Colonic mucosa (tissue), 4 donors: ENCODE results near the gene TEKT2. TPM values are rescaled to one million over a fixed set of nuclear protein-coding genes. Genes with fewer than 3 reads are reported as not detected.

Experiments used
- DNase-seq: peaks from one replicate; pipeline ENCODE4 v3.0.0-alpha.2; 2020
- H3K27ac ChIP-seq: fragments of 200-600 bp; one replicate; pipeline ENCODE4 v1.8.0; 2021
- H3K27me3 ChIP-seq: fragments of 200-600 bp; one replicate; pipeline ENCODE4 v1.8.0; 2021
- H3K36me3 ChIP-seq: fragments of 200-600 bp; one replicate; pipeline ENCODE4 v1.8.0; 2021
- H3K4me1 ChIP-seq: fragments of 200-600 bp; one replicate; pipeline ENCODE4 v1.8.0; 2021; ENCODE audit warnings: mild to moderate bottlenecking
- H3K4me3 ChIP-seq: fragments of 200-600 bp; one replicate; pipeline ENCODE4 v1.8.0; 2021
- H3K9ac ChIP-seq, 2 donors: one replicate each; pipeline ENCODE4 v1.7.0; 2013; ENCODE audit warnings: control low read depth in 2 of 2, low read depth in 2 of 2, low read length in 2 of 2
- H3K9me3 ChIP-seq: fragments of 200-600 bp; one replicate; pipeline ENCODE4 v1.8.0; 2021
- CTCF ChIP-seq: fragments of 200-600 bp; IDR thresholded peaks from one replicate; pipeline ENCODE4 v1.8.0; 2022; ENCODE audit warnings: antibody characterized with exemption, mild to moderate bottlenecking
- intact Hi-C: fragments of 100-400 bp; cut with DNase I; formaldehyde crosslinking; loops from one replicate; pipeline ENCODE4 v1.14.1; 2022
- total RNA-seq, 2 donors: library from RNA; stranded (reverse); fragmentation: NEBNext Ultra II Directional in 1 of 2; extraction: Animal tissue kit (Norgen Biotek cat#: 25700) in 1 of 2; gene quantifications; one replicate each; pipeline ENCODE4 v1.2.1, GENCODE V29; 2021
- donor health status: healthy.
- donor health status: DM: no; HTN: no; CAD: no.
- donor health status: DM: no; HTN: no; CAD: no.

Gene TEKT2
- total RNA-seq, 2 donors from 2014 or later = 0.13 TPM; not detected in 1

GRCh38 chr1:36119456-36119855 is 35.6 kb downstream of the TEKT2 start:
- intact Hi-C loops = no loop called here
- TF ChIP-seq CTCF = no peak
- no peaks in the 10 kb centered on the region for H3K4me1 ChIP-seq
- H3K27ac ChIP-seq = no peak overlapping the region
- no peak overlapping the region for H3K4me3 ChIP-seq
- no peaks in the 10 kb centered on the region for H3K9me3 ChIP-seq
- H3K27me3 ChIP-seq = peaks cover 9% of the 10 kb centered on the region
- H3K9ac ChIP-seq = no peak overlapping the region
- no peaks in the 10 kb centered on the region for H3K36me3 ChIP-seq
- DNase-seq = no peak

- H3K27me3 ChIP-seq = peaks cover 24% of the 10 kb centered on the region
- H3K9ac ChIP-seq = no peak overlapping the region
- DNase-seq = no peak
- no peak for TF ChIP-seq CTCF
- intact Hi-C loops = no loop called here
- no peaks in the 10 kb centered on the region for H3K9me3 ChIP-seq
- H3K36me3 ChIP-seq = no peaks in the 10 kb centered on the region
- no peak overlapping the region for H3K4me3 ChIP-seq
- H3K4me1 ChIP-seq = no peaks in the 10 kb centered on the region
- no peak overlapping the region for H3K27ac ChIP-seq
These were observed 38.5 kb downstream of the TEKT2 start for GRCh38 chr1:36122062-36123030.

DNA sequence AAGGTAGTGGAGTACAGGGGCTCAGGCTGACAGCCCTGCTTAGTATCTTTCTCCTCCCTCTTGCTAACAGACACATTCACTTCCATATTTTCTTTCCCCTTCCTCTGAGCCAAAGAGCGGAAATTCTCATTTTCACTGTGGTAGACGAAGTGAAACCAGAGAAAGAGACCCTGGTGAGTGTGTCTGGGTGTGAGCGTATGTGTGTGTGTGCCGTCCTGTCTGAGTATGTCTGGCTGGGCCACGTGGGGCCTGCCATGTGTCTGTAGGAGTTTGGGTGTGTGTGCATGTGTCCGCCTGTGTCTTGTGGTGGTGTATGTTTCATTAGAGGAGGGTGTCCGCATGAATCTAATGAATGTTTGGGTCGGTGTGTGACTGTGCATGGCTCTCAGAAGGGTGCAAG is 39.5 kb downstream of the TEKT2 start:
- no peak for TF ChIP-seq CTCF
- no peaks in the 10 kb centered on the region for H3K9me3 ChIP-seq
- no peak overlapping the region for H3K9ac ChIP-seq
- intact Hi-C loops = no loop called here
- peaks cover 24% of the 10 kb centered on the region for H3K27me3 ChIP-seq
- no peak for DNase-seq
- H3K27ac ChIP-seq = no peak overlapping the region
- no peaks in the 10 kb centered on the region for H3K36me3 ChIP-seq
- H3K4me3 ChIP-seq = no peak overlapping the region
- H3K4me1 ChIP-seq = no peaks in the 10 kb centered on the region

DNA sequence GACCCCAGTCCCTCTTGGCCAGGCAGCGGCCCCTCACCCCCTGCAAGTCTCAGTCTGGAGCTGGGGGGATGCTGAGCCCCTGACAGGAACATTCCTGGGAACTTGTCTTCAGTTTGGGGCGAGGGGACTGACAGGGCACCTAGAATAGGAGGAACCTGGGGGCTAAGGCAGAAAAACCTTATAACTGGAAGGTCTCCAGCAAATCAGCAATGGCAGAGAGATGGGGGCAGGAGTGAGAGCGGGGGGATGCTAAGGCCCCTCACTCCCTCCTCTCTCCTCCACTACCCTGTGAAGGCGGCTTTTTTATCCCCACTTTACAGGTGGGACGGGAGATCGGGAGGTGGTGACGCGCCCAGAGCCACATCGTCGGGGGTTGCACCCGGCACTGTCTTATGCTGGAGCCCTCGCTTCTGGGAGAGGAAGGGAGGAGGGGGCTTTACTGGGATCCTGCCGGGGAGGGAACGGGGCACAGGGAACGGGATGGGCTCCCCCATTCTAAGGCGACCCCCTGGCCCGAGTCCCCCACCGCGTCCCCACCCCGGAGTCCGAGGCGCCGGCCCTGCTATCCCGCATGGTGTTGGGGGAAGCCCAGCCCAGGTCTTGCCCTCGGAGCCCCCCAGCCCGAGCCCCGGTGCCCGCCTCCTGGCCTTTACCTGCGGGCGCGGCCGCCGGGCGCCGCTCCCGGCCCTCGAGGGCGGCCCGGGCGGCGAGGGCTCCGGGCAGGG is 40.7 kb downstream of the TEKT2 start:
- Histone ChIP-seq H3K4me3 (no peak overlapping the region), H3K4me1 (no peaks in the 10 kb centered on the region), H3K9ac (no peak overlapping the region), H3K27ac (no peak overlapping the region), H3K27me3 (peaks cover 24% of the 10 kb centered on the region), H3K9me3 (no peaks in the 10 kb centered on the region), H3K36me3 (no peaks in the 10 kb centered on the region)
- intact Hi-C loops = no loop called here
- no peak for TF ChIP-seq CTCF
- no peak for DNase-seq

- Histone ChIP-seq H3K27me3 (peaks cover 24% of the 10 kb centered on the region), H3K4me3 (peak within 1 kb of the TSS; percentile 30), H3K36me3 (no peaks in the 10 kb centered on the region), H3K27ac (no peak within 1 kb of the TSS), H3K4me1 (no peaks in the 10 kb centered on the region), H3K9me3 (no peaks in the 10 kb centered on the region), H3K9ac (peak within 1 kb of the TSS in 1 of 2 donors; percentile 24)
- no peak for TF ChIP-seq CTCF
- intact Hi-C loops = no loop called here
- DNase-seq = no peak
These were observed 41.5 kb downstream of the TEKT2 start, which contains the start of gene COL8A2 for GRCh38 chr1:36125129-36125991. TSS of gene COL8A2 (minus strand) at chr1:36125222. CDS start at chr1:36100242, 24,980 bp downstream.
